DMS114 treated with DMSO at 0.1 percent for 48 hours (cell line): ENCODE results near the gene CGN.
A peak's percentile ranks its signal among the peaks of the same experiment; 100 is the strongest.

Experiments used
- DNase-seq: peaks from one replicate; lab custom pipeline; 2025; ENCODE audit not compliant: unreplicated experiment; lab: John Stamatoyannopoulos, UW

CGN gene

DNA sequence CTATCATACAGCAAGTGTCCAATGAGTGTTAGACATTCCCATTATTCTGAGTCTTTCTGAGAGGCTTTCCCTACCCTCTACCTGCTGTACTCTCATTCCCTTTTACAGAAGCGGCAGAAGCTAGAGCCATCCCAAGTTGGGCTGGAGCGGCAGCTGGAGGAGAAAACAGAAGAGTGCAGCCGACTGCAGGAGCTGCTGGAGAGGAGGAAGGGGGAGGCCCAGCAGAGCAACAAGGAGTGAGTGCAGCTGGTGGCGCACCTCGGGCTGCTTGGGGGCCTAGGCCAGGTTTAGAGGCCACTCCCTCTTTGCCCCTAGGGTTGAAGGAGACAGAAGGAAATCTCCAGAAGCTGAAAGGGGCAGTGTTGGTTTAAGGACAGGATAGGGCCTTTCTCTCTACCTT, 12.1 kb downstream of the CGN start:
- no peak for DNase-seq

DNA sequence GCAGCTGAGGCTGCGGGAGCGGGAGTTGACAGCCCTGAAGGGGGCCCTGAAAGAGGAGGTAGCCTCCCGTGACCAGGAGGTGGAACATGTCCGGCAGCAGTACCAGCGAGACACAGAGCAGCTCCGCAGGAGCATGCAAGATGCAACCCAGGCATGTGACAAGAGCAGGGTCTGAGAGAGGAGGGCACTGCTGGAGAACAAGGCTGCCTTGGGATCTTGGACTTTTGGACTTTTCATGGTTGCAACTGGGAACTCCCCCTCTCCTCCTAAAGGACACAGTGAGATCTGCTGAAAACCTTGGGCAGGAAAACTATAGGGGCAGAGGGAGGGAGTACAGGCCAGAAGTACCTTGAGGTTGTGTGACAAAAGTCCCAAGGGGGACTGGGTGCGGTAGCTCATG, 13.5 kb downstream of the CGN start:
- DNase-seq, result no peak

- DNase-seq, result no peak
These were observed 15.7 kb downstream of the CGN start for GRCh38 chr1:151526735-151527525.

- no peak for DNase-seq
These were observed 18.1 kb downstream of the CGN start for GRCh38 chr1:151529211-151529702.

GRCh38 chr1:151529781-151530180, 18.6 kb downstream of the CGN start:
- no peak for DNase-seq

- no peak for DNase-seq
These were observed 19.3 kb downstream of the CGN start for GRCh38 chr1:151530461-151530860.

GRCh38 chr1:151533870-151534269, 22.7 kb downstream of the CGN start:
- DNase-seq, result no peak

DNA sequence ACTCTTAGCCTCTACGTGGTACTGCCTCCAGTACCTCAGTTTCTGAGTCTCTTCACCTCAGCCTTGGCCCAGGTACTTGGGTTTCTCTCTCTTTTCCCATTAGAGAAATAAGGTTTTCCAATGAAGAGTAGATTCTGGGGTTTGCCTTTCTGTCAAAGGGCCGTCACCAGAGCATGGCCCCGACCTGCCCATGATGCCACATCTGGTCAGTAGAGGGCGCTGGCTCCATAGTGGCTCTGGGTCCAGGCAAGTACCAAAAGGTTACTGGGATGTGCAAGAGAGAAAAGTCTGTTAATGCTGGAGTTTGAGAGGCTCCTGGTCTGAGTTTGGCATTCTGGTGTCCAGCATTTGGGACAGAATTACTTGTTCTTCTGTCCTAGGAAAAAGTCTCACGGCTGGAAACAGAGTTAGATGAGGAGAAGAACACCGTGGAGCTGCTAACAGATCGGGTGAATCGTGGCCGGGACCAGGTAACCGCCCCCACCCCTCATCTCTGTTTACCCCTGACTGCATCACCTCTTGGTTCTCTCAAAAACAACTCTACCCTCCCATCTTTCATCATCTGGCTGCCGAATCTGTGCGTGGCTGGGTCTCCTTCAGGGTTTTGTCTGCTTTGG, 23.6 kb downstream of the CGN start:
- DNase-seq, result peak; percentile 53

DNA sequence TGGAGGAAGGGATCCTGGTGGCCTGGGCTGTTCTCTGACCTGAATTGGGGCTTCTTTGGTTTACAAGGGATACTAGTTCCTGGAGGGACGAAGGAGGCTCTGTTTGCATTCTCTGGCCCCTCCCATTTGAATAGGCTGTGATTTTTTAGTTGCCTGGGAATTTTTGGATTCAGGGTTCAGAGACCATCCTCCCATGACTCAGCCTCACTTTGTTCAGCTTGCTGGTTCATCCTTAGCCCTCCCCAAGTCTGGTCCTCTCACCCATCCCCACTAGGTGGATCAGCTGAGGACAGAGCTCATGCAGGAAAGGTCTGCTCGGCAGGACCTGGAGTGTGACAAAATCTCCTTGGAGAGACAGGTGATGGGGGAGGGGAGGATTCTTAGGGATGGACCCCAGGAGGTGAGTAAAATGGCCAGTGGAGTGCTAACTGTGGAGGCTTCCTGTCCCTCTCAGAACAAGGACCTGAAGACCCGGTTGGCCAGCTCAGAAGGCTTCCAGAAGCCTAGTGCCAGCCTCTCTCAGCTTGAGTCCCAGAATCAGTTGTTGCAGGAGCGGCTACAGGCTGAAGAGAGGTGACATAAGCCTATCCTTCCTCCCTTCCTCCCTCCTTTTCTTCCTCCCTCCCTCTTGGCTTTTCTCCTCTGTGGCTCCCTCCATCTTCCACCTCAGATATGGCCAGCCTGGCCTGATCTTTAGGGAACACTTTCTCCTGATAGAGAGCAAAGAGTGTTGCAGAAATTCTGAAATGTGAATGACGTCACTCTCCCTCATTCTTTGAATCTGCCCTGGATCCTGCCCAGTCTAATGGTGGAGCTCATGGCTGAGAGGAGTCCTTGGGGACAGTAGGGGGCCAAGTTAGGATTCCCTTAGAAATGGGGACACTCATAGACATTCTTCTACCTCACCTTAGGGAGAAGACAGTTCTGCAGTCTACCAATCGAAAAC, 24.4 kb downstream of the CGN start:
- DNase-seq, result no peak

DNA sequence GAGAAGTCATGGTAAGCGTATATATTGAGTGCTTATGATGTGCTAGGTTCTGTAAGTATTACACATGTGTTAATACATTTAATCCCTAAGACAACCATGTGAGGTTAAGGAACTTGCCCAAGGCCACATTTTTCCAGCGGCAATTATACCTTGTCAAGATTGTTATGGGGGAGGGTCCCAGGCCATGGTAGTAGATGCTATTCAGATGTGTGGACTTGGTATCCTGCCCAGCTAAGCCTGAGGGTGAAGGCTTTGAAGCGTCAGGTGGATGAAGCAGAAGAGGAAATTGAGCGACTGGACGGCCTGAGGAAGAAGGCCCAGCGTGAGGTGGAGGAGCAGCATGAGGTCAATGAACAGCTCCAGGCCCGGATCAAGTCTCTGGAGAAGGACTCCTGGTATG, 25.3 kb downstream of the CGN start:
- DNase-seq, result no peak

- no peak for DNase-seq
These were observed 25.9 kb downstream of the CGN start for GRCh38 chr1:151537112-151537511.

DNA sequence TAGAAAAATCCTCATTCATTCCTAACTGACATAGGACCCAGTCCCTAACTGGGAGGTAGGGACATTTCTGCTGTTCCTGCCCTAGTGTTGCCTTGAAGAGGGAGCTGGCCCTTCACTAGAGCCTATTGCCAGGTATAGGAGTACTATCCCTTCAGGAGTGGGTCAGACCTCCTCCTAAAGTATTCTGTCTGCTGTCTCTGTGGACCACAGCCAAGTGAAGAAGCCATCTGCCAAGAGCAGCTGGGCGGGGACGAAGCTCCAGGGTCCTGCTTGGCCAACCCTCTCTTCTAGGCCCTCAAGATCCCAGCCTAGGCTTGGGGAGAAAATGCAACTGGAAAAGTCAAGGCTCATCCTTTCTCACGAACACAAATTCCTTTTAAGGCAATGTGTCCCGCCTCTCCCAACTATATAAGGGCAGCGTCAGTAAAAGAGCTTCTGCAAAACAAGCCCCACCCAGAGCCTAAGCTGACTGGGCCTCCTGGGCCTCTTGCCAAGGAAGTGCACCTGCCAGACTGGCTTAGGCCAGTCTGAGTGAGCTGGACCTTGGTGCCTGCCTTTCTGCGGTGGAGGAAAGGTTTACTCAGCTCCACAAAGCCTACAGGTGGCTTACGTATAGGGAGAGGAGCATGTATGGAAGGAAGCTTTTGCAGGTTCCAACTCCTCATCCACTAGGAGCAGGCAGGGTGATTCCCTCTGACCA, 28.3 kb downstream of the CGN start:
- DNase-seq, result no peak

GRCh38 chr1:151540021-151540981, 29.1 kb downstream of the CGN start, which contains the start of gene TUFT1:
TUFT1 (plus strand) TSS chr1:151540309; CDS start chr1:151540367, 58 bp downstream.
- peak; percentile 96 for DNase-seq

DNA sequence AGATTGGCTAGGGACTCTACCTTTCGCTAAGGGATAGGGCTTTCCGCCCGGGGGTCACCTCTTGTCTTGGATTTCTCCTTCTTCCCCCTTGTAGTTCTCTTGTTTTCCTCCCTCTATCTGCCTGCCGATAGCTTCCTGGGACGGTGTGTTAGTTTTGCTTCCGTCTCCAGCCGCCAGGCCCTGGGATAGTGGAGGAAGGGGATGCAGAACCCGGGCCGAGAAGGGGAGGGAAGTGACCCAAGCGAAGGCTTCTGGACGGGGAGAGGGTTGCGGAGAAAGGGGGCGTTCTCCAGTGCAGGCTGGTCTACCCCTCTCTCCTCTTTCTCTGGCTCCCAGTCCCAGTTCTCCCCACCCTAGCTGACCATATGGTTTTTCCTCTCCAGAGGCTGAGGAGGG, 29.8 kb downstream of the CGN start:
- no peak for DNase-seq

DNA sequence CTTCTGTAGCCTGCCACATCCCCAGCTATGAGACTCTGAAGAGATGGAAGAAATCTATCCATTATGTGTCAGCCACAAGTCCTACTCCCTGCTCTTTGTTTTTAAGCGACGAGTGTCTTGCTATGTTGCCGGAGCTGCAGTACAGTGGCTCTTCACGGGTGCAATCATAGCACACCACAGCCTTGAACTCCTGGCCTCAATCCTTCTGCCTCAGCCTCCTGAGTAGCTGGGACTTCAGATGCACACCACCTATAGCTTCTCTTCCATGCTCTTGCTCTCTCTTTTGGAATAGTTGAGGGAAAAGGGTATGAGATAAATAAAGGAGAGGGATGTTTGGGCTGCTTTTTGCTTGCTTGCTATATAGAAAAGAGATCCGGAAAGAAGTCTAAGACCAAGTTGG, 30.6 kb downstream of the CGN start:
- no peak for DNase-seq

DNA sequence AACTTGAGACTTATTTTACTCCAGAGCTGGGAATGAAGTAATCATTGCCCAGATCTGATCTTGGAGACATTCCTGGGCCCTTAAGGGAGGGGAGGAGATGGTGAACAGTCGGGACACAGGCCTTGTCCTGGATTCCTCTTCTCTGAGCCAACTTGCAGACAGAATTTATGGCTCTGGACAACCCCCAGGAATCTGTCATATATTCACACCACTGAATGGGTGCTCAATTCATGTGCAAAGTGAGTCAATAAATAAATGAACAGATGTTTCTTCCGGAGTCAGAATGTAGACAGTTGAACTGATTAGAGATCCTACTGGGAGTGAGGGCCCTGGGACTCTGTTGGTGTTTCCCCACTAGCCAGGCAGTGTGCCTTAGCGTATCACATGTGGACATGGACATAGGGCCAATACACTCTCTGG, 31.5 kb downstream of the CGN start:
- DNase-seq, result no peak

- DNase-seq, result no peak
These were observed 34.4 kb downstream of the CGN start for GRCh38 chr1:151545542-151545941.

- no peak for DNase-seq
These were observed 35.1 kb downstream of the CGN start for GRCh38 chr1:151546011-151546925.
